Neural cell (in vitro differentiated cells): ENCODE data around the gene OR13F1.

Experiments
- CTCF ChIP-seq: fragments of 450-650 bp; IDR thresholded peaks from 2 replicates; pipeline ENCODE4 v1.5.1; 2014; ENCODE audit warnings: antibody characterized with exemption, mild to moderate bottlenecking, moderate library complexity; ENCODE audit not compliant: poor library complexity, severe bottlenecking
- EP300 ChIP-seq: fragments of 450-650 bp; conservative IDR thresholded peaks from 2 replicates; pipeline ENCODE4 v1.6.1; 2014; ENCODE audit warnings: antibody characterized with exemption, mild to moderate bottlenecking, moderate library complexity; ENCODE audit not compliant: poor library complexity, severe bottlenecking
- EZH2 ChIP-seq: fragments of 200-600, 300-800 bp; shearing (Covaris generic), sonication (generic); IDR thresholded peaks from 2 replicates; pipeline ENCODE4 v1.6.1; 2014; ENCODE audit warnings: antibody characterized with exemption, low read length, borderline replicate concordance, mild to moderate bottlenecking; ENCODE audit not compliant: insufficient read depth, poor library complexity, severe bottlenecking
- MXI1 ChIP-seq: fragments of 450-650 bp; conservative IDR thresholded peaks from 2 replicates; pipeline ENCODE4 v1.6.1; 2014; ENCODE audit warnings: antibody characterized with exemption, mild to moderate bottlenecking; ENCODE audit not compliant: poor library complexity, severe bottlenecking
- POLR2AphosphoS5 ChIP-seq: IDR thresholded peaks from 2 replicates; pipeline ENCODE4 v1.6.1; 2012
- RAD21 ChIP-seq: fragments of 450-650 bp; conservative IDR thresholded peaks from 2 replicates; pipeline ENCODE4 v1.6.1; 2014; ENCODE audit warnings: antibody characterized with exemption, mild to moderate bottlenecking, moderate library complexity
- REST ChIP-seq: IDR thresholded peaks from 2 replicates; pipeline ENCODE4 v1.6.1; 2012; ENCODE audit warnings: borderline replicate concordance
- SMC3 ChIP-seq: fragments of 450-650 bp; conservative IDR thresholded peaks from 2 replicates; pipeline ENCODE4 v1.6.1; 2014; ENCODE audit warnings: antibody characterized with exemption, mild to moderate bottlenecking, moderate library complexity; ENCODE audit not compliant: poor library complexity

- TF ChIP-seq RAD21 (peak; percentile 78), POLR2AphosphoS5 (no peak), CTCF (peak; percentile 66), REST (no peak), EZH2 (no peak), EP300 (no peak), MXI1 (no peak), SMC3 (peak; percentile 74)
Measured at GRCh38 chr9:104494808-104495207, 9.3 kb upstream of the OR13F1 start.
